PC-3 (cell line): ENCODE results near the gene GFER. TPM values are rescaled to one million over a fixed set of nuclear protein-coding genes. Genes with fewer than 3 reads are reported as not detected.

Experiments used
- ATAC-seq: fragments of 200-7000 bp; cut with Tn5 transposase; 2 replicates; pipeline ENCODE4 v1.9.1; 2020; ENCODE audit warnings: mild to moderate bottlenecking, moderate library complexity
- BruUV-seq: library from RNA; stranded (reverse); fragments of 400-500 nt; replicated peaks from 2 replicates; lab custom pipeline; 2021; lab: Mats Ljungman, UMichigan
- CTCF ChIA-PET: fragments of 300-600 bp; sonication (Branson Sonifier 250); formaldehyde crosslinking; loops from one replicate; lab custom pipeline; 2022; ENCODE audit warnings: antibody characterized with exemption; lab: Charles Lee
- POLR2A ChIA-PET: fragments of 300-600 bp; sonication (Branson Sonifier 250); formaldehyde crosslinking; loops from one replicate; lab custom pipeline; 2022; ENCODE audit warnings: antibody characterized with exemption; ENCODE audit not compliant: unreplicated experiment; lab: Charles Lee
- DNase-seq: peaks from one replicate; pipeline ENCODE4 v3.0.0-alpha.2; 2015
- H2AFZ ChIP-seq: fragments of 300-600 bp; sonication (generic); 2 replicates; pipeline ENCODE4 v1.6.0; 2016; ENCODE audit warnings: antibody characterized with exemption, low read length
- H3F3A ChIP-seq: fragments of 300-600 bp; sonication (generic); one replicate; pipeline ENCODE4 v1.6.0; 2017; ENCODE audit warnings: antibody characterized with exemption, low read length, control low read depth, mild to moderate bottlenecking; ENCODE audit not compliant: unreplicated experiment
- H3K27ac ChIP-seq: fragments of 300-600 bp; sonication (generic); 2 replicates; pipeline ENCODE4 v1.5.1; 2016; ENCODE audit warnings: mild to moderate bottlenecking, low read length
- H3K27me3 ChIP-seq: fragments of 300-600 bp; sonication (generic); 2 replicates; pipeline ENCODE4 v1.6.1; 2016; ENCODE audit warnings: low read length, mixed read lengths
- H3K36me3 ChIP-seq: fragments of 300-600 bp; sonication (generic); 2 replicates; pipeline ENCODE4 v1.6.1; 2016; ENCODE audit warnings: low read depth, mixed run types, low read length, mixed read lengths
- H3K4me1 ChIP-seq: fragments of 300-600 bp; sonication (generic); 2 replicates; pipeline ENCODE4 v1.5.1; 2016; ENCODE audit warnings: low read length; ENCODE audit not compliant: insufficient read depth
- H3K4me2 ChIP-seq: fragments of 300-600 bp; sonication (generic); 2 replicates; pipeline ENCODE4 v1.6.0; 2016; ENCODE audit warnings: low read length
- H3K4me3 ChIP-seq: fragments of 300-600 bp; sonication (generic); 2 replicates; pipeline ENCODE4 v1.5.1; 2016; ENCODE audit warnings: mild to moderate bottlenecking, low read length, mixed read lengths
- H3K79me2 ChIP-seq: fragments of 300-600 bp; sonication (generic); 2 replicates; pipeline ENCODE4 v1.6.1; 2017; ENCODE audit warnings: low read length, mixed read lengths
- H3K9ac ChIP-seq: fragments of 300-600 bp; sonication (generic); 2 replicates; pipeline ENCODE4 v1.6.0; 2016; ENCODE audit warnings: mild to moderate bottlenecking, low read length
- H3K9me2 ChIP-seq: fragments of 300-600 bp; sonication (generic); replicated peaks from 2 replicates; pipeline ENCODE4 v1.6.1; 2016; ENCODE audit warnings: mixed run types, low read length, mixed read lengths
- H3K9me3 ChIP-seq: fragments of 300-600 bp; sonication (generic); 2 replicates; pipeline ENCODE4 v1.6.1; 2016; ENCODE audit warnings: low read length, mixed read lengths
- H4K20me1 ChIP-seq: fragments of 300-600 bp; sonication (generic); 2 replicates; pipeline ENCODE4 v1.6.1; 2016; ENCODE audit warnings: low read length, mixed read lengths
- CTCF ChIP-seq: fragments of 300-600 bp; sonication (generic); conservative IDR thresholded peaks from 2 replicates; pipeline ENCODE4 v1.5.1; 2017; ENCODE audit warnings: antibody characterized with exemption, low read depth, mild to moderate bottlenecking, low read length
- EZH2 ChIP-seq: fragments of 300-600 bp; sonication (generic); IDR thresholded peaks from one replicate; pipeline ENCODE4 v1.6.1; 2017; ENCODE audit warnings: antibody characterized with exemption, mild to moderate bottlenecking, low read length; ENCODE audit not compliant: unreplicated experiment
- EZH2phosphoT487 ChIP-seq: fragments of 300-600 bp; sonication (generic); IDR thresholded peaks from 2 replicates; pipeline ENCODE4 v1.6.1; 2018; ENCODE audit warnings: mild to moderate bottlenecking, antibody characterized with exemption, low read length, borderline replicate concordance
- intact Hi-C: fragments of 100-400 bp; cut with micrococcal nuclease; formaldehyde crosslinking; loops from 2 replicates; pipeline ENCODE4 v1.9.0; 2023
- total RNA-seq: library from RNA; depleted of rRNA; stranded (reverse); fragments of >200 nt; gene quantifications from 2 replicates; pipeline ENCODE4 v1.2.3, GENCODE V29; 2014

GFER gene
- total RNA-seq, 1 experiment from 2014 or later, result 66.8 TPM

GRCh38 chr16:1972490-1972877 is 11.5 kb upstream of the GFER start:
- peak overlapping the region; percentile 92 for H3K9ac ChIP-seq
- no TSS peak for BruUV-seq
- peaks cover 21% of the 10 kb centered on the region for H3K79me2 ChIP-seq
- peak overlapping the region; percentile 98 for H3K4me2 ChIP-seq
- H3K4me1 ChIP-seq, result no peaks in the 10 kb centered on the region
- POLR2A ChIA-PET, result no interaction called here
- peak overlapping the region; percentile 95 for H3K4me3 ChIP-seq
- peak overlapping the region; percentile 81 for H2AFZ ChIP-seq
- DNase-seq, result no peak
- no peaks in the 10 kb centered on the region for H3F3A ChIP-seq
- H4K20me1 ChIP-seq, result no peaks in the 10 kb centered on the region
- H3K9me2 ChIP-seq, result no peaks in the 10 kb centered on the region
- no peaks in the 10 kb centered on the region for H3K27me3 ChIP-seq
- ATAC-seq, result peak; percentile 42
- H3K9me3 ChIP-seq, result no peaks in the 10 kb centered on the region
- TF ChIP-seq EZH2phosphoT487, result no peak
- no peak for TF ChIP-seq EZH2
- TF ChIP-seq CTCF, result no peak
- no peaks in the 10 kb centered on the region for H3K36me3 ChIP-seq
- intact Hi-C loops, result no loop called here
- CTCF ChIA-PET, result no interaction called here
- H3K27ac ChIP-seq, result 0 out of 2 replicates have a peak overlapping the region, but pooled peaks have one; percentile 29

- ATAC-seq, result no peak
- intact Hi-C loops, result no loop called here
- CTCF ChIA-PET, result no interaction called here
These were observed 10.4 kb upstream of the GFER start for GRCh38 chr16:1973461-1974156.

More at GRCh38 chr16:1973461-1974156, 10.4 kb upstream of the GFER start:
- no peaks in the 10 kb centered on the region for H3F3A ChIP-seq
- H3K36me3 ChIP-seq, result no peaks in the 10 kb centered on the region
- H3K9me2 ChIP-seq, result no peaks in the 10 kb centered on the region
- no peak for DNase-seq
- H3K79me2 ChIP-seq, result peaks cover 21% of the 10 kb centered on the region
- no peaks in the 10 kb centered on the region for H3K9me3 ChIP-seq
- H3K9ac ChIP-seq, result no peak overlapping the region
- POLR2A ChIA-PET, result no interaction called here
- no peak overlapping the region for H2AFZ ChIP-seq
- no peaks in the 10 kb centered on the region for H3K27me3 ChIP-seq
- no TSS peak for BruUV-seq
- H3K4me1 ChIP-seq, result peaks cover under 1% of the 10 kb centered on the region; the same call in 1 of the 2 replicates
- peak overlapping the region; percentile 98 for H3K4me2 ChIP-seq
- H3K27ac ChIP-seq, result no peak overlapping the region
- TF ChIP-seq CTCF (no peak), EZH2 (no peak), EZH2phosphoT487 (no peak)
- no peaks in the 10 kb centered on the region for H4K20me1 ChIP-seq
- peak overlapping the region; percentile 95; the same call in 1 of the 2 replicates for H3K4me3 ChIP-seq
